NCI-H446 (cell line): Measurements from ENCODE around the gene STX11.

ENCODE experiments used
- DNase-seq, 2 experiments: peaks; one replicate each; lab custom pipeline; 2025; lab: John Stamatoyannopoulos, UW

STX11 gene

DNA sequence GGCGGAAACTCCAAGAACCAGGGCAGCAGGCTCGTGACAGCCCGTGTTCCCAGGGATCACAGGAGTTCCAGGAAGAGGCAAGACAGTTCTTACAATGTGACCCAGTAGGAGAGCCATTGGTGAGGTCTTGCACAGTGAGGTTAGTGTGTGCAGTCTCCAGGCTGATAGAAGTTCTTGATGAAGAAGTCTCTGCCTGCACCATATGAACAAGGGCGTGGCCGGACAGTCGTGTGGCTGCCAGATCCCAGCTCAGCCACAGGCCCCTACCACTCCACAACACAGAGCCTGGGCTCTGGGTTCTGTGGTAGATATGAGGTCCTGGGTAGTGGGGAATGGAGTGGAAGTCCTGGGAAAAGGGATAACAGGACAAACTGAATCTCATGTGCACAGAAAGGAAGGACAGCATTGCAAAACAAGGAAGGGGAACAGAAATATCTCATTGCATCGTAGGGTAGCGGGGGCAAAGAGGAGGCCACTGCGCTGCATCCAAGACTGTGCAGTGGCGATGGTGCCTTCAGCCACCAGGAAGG, 65.2 kb downstream of the STX11 start:
- peak in 1 of 2 experiments; percentile 10 for DNase-seq

DNA sequence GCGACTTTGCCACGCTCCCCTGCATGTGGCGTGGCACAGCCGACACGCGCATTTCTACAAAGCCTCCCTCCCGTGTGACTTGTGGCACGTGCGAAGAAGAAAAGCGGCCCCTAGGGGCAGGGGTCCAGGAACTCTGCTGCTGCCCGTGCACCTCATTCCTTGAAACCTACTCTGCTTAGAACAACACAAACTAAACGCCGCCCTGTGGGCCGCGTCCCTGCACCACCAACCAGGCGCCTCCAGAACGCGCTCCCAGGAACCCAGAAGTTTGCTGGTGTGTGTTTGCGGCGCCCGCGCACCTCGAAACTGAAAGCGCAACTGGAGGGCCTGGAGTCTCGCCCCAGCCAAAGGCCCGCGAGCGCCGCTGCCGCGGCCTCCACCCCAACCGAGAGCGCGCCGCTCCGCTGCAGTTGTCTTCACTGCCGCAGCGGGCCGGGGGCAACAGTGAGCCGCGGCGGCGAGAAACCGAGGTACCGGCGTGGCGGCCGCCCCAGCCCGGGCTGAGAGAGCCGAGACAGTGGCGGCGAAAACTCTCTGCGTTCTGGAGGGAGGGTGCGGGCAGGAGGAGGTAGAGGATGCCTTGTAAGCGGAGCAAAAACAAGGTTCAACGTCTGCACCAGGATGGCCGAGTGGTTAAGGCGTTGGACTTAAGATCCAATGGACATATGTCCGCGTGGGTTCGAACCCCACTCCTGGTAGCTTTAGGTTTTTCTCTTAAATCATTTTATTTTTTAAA, 65.8 kb downstream of the STX11 start:
- peak; percentile 81 to 88 for DNase-seq

DNA sequence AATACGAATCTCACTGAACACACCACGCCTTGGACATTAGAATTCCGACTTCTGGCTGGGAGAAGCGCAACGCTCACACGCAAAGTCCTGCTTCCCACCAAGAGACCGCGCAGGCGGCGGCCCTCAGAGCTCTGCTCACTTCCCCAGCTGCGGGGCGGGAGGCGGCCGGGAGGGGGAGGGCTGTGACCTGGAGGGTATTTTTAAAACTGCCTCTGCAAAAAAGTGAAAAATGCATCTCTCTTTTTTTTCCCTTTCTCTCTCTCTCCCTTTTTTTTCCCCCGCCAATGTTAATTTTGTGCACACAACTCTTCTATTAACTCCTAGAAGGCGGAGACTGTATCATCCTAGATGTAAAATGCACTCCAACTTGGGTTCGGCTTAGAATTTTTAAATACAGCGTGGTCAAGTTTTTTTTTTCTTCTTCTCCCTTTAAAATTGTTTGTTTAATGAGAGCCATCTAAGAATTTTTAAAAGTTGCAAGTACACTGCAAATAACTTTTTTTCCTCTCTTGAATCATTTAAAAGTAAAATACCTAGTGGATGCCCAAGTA, 66.4 kb downstream of the STX11 start:
- DNase-seq, result no peak

DNA sequence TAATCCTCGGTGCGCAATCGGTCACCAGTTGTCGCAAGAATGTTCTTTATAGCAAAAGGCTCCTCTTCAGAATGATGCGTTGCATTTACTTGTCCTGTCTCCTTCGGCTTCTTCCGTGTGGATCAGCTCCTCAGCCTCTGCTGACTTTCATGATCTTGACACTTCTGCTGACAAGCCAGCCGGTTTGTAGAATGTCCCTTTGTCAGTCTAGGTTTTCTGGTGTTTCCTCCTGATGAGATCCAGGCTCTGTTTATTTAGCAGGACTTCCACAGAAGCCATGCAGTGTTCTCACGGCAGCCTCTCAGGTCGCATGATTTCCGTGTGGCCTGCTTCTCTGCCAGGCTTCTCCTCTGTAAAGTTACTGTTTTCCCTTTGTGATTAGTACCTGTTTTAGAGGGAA, 66.9 kb downstream of the STX11 start:
- no peak for DNase-seq

DNA sequence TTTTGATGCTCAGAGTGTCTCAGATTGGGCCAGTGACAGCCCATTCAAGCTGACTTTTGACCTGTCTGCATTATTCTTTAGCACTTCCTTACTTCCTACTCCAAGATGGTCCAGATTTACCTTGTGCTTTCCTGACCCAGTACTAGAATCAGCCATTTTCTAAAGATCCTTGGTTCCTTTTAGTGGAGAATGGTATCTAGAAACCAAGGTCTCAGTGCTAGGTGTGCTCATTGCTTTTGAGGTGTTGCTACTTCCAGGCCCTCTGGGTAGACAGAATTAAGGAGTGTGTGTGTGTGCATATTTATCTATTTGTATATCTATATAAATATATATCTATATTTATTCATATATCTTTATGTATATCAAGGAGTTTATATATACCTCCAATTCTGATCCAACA, 67.5 kb downstream of the STX11 start:
- DNase-seq, result no peak

DNA sequence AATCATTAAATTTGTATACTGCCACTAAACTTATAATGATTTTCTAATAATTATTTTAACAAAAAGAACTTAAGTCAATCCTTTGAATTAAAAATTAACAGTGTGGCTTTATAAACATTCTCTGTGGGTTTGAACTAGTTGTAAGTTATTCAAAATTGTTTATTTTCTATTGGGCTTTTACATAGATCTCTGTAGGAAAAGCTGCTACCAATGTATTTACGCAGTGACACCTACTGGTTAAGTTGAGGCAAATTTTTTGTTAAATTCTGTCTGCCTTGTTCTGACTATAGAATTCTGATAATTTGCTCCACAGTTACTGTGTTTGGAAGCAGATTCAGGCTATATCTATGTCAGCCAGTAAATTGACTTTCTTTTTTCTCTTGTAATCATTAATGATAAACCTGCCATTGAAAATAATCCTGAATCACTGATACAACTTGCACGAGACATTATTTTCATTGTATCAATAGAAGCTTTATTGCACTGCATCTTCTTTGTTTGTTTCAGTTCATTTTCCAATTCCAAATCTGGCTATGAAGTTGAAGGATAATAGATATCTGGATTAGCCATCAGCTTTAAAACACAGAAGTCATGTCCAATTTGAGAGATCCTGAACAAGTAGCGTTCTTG, 68.9 kb downstream of the STX11 start:
- peak in 1 of 2 experiments; percentile 27 for DNase-seq

DNA sequence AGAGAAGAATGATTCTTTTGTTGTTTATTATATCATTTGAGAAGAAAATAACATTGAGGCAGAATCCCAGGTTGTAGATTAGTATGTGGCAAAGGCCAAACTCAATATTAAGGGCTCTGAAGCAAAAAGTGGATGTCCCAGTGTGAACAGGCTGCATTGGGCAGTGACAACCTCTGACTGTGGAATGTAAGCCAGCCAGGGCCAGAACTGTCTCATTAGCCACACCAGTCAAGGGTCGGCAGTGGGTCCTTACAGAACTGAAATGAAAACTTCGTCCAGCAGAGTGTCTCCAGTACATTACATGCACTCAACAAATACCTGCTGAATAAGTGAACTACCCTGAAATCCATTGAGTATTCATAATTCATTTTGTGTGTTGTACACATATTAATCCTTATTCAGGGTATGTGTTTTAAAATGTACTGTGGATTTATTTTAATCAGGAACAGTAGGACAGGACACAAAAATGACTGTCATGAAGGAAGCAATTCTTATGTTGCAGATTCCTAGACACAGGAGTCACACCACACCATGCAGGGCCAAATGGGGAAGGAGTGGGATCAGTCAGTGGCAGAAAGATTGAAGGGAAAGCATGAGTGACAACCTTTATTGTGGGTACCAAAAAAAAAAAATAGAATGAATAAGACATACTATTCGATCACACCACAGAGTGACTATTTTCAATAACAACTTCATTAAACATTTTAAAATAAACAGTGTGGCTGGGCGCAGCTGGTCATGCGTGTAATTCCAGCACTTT, 69.9 kb downstream of the STX11 start:
- no peak for DNase-seq

DNA sequence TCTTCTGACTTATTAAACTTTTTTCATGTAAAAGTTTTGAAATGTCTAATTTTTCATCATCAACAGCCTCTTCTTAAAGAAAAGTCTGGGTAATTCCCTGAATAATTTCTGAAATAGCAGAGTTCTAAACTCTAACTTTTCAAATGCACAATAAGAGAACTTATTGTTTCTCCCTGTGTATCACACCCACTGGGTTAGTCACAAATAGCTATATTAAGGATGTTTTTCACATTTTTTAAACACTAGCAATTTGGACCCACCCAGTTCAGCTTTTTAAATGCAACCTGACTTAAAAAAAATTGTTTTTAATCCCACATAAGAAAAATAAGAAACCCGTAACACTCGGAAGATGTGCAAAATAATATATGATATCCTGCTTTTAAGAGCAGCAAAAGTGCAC, 73.4 kb downstream of the STX11 start:
- no peak for DNase-seq

DNA sequence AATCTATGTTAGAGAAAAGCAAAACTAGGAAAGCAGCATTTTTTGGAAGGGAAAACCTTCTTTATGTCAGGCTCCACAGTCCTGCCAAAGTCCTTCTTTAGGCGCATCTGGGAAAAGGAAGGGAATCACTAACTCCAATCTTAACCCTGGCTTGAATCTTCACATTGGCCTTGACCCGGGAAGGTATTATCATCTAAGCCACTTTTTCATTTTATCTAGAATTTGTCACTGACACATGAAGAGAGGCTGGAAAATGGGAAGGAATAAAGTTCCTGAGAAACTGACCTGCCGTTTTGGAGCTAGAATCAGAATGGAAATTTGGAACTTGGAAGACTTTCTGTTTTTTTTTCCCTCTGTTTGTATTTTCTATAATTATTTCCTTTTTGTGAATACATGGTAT, 81.4 kb downstream of the STX11 start:
- no peak for DNase-seq

DNA sequence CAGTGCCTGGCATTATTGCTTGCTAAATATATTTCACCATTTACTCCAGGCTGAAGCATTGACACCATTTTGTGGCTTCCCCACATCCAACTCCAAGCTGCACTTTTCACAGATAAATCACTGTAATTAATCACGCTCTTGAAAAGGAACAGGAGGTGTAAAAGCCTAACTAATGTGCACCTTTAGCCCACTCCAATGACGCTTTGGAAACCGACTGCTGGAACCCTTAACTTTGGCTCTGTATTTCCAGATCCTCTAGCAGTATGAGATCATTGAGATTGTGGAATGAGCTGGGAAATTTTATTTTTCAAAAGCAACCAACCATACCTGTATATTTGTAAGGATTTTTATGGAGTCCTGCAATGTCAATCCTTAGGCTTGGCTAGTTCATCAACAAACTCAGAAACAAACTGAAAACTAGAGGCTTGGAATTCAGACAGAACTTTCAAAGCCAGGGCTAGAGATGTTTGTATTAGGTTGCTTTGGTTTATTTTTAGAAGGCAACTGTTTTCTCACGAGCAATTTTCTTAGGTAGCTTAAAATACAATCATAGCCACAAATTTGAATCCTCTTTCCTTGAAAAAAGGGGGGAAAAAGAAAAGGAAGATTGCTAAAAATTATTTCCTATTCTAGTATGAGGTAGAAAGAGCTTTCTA, 82.0 kb downstream of the STX11 start:
- no peak for DNase-seq

DNA sequence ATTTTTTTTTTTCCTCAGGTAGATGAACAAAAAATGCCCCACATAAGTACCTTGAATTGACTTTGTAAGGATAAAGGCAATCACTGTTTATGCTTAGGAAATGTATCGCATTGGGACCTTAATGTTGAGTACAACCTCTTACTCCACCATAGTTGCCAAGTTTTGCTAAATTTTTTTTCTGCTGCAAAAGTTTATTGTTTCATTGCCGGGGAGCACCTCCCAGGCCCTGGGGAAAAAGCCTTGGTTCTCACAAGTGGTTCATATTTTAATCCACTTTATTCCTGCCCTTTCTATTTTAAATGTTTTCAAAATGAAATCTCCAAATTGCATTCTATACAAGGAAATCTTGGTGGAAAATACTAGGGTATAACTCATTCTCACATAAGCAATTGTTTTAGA, 82.5 kb downstream of the STX11 start:
- no peak for DNase-seq

DNA sequence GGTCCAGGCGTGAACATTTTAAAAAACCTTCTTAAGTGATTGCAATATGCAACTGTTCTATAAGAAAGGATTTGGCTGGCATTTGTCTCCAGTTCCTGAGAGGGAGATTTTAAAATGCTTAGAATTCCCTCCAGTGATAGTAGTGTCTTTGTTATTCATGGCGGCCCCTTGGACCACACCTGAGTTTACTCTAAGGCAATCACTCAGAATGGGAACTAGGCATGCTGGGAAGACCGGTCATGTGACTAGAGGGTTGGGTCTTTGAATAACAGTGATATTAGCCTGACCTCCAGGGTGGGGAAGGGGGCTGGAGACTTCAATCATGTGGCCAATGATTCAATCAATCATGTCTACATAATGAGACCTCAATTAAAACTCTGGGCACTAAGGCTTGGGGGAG, 84.1 kb downstream of the STX11 start:
- DNase-seq, result no peak

DNA sequence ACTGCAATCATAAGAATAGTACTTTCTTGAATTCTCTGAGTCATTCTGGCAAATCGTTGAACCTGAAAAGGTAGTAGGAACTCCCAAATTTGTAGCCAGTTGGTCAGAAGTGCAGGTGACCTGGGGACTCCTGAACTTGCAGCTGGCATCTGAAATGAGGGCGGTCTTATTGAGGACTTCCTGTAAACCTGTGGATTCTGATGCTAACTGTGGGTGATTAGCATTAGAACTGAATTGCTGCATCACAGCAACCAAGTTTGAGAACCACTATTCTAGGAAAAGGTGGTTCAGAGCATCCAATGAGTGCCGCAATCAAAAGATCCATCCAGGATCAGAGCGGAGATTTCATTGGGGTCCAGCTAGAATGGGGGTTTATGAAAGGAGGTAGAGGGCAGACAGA, 84.6 kb downstream of the STX11 start:
- no peak for DNase-seq
